ENCODE data around the gene NCOA3.

The NCOA3 gene

GRCh38 chr20:47687095-47687987 lies 185.7 kb downstream of the NCOA3 start:
- no peak for DNase-seq

GRCh38 chr20:47688385-47689381 lies 187.0 kb downstream of the NCOA3 start:
- DNase-seq, result no peak

- no peak for DNase-seq
These were observed 188.0 kb downstream of the NCOA3 start for GRCh38 chr20:47689731-47690130.

- DNase-seq, result no peak
These were observed 189.9 kb downstream of the NCOA3 start for GRCh38 chr20:47691625-47692024.

- no peak for DNase-seq
These were observed 192.5 kb downstream of the NCOA3 start for GRCh38 chr20:47694021-47694818.

- no peak for DNase-seq
These were observed 195.2 kb downstream of the NCOA3 start for GRCh38 chr20:47696856-47697255.

- DNase-seq, result no peak
These were observed 196.5 kb downstream of the NCOA3 start for GRCh38 chr20:47698142-47698541.

- DNase-seq, result no peak
These were observed 198.1 kb downstream of the NCOA3 start for GRCh38 chr20:47699818-47700217.

- no peak for DNase-seq
These were observed 198.6 kb downstream of the NCOA3 start for GRCh38 chr20:47700327-47700726.

- no peak for DNase-seq
These were observed 199.9 kb downstream of the NCOA3 start for GRCh38 chr20:47701612-47702011.

GRCh38 chr20:47703748-47704147 lies 202.1 kb downstream of the NCOA3 start:
- DNase-seq, result no peak

- DNase-seq, result no peak
These were observed 203.2 kb downstream of the NCOA3 start for GRCh38 chr20:47704746-47705496.

GRCh38 chr20:47705497-47705856 lies 203.8 kb downstream of the NCOA3 start:
- DNase-seq, result no peak

- DNase-seq, result no peak
These were observed 204.7 kb downstream of the NCOA3 start for GRCh38 chr20:47706345-47706744.

Data from GF-D8 (cell line).